ENCODE measurements around the gene NRG3.

NRG3 gene

DNA sequence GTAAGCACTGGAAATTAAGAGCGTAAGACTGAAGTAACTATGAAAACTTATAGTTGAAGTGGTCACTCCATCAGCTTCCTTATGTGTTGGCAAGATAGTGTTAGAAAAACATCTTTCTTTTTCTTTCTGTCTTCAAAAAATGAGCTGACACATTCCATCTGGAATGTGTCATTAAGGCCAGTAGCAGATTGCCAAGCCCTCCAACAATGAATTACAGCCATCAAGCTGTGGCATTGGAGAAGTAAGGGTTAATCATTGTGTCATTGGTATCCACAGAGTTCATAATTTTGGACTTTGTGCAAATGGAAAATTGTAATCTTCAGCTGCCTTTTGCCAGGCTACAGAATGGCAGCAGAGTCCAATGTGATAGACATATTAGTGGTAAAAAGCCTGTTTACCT, 926.3 kb downstream of the NRG3 start:
- DNase-seq (ENCODE audit: low read depth, low spot score), result no peak
- H3K4me3 ChIP-seq (ENCODE audit: low read length), result no peak overlapping the region

DNA sequence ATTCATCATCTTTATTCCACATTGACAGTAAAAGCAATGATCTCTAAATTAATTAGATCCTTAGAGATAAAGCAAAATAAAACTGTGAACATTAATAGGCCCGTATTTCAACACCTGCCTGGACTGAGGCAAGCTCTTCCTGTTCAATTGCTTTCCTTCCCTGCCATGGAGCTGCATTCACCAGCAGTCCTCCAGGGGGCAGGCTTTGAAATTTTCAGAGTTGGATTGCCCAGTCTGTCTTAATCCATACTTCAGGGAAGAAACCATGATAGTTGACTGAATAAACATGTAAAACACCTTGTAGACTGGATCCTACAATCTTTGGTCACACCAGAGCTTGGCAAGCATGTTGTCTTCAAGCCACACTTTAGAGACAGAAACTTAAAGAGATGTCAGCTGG, 936.6 kb downstream of the NRG3 start:
- H3K4me3 ChIP-seq (ENCODE audit: low read length), result no peak overlapping the region
- DNase-seq (ENCODE audit: low read depth, low spot score), result peak; percentile 21

DNA sequence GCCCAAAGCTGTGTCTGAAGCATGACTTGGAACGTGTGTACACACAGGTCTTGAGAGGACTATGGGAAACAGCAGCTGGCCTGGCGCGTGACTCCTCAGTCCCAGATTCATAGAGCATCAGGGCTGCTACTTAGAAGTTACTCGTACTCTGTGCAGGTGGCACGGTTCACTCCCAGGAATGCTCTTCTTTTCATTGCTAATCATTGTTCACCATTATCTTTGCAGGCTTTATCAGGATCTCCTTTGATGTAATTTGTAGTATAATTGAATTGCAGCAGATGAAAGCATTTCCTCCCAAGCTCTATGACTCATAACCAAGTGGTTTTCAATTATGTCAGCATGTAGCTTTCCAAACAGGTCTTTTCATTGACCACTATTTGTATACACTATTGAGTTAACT, 938.9 kb downstream of the NRG3 start:
- no peak for DNase-seq (ENCODE audit: low read depth, low spot score)
- no peak overlapping the region for H3K4me3 ChIP-seq (ENCODE audit: low read length)

GRCh38 chr10:82814635-82815034, 939.6 kb downstream of the NRG3 start:
- DNase-seq (ENCODE audit: low read depth, low spot score), result no peak
- no peak overlapping the region for H3K4me3 ChIP-seq (ENCODE audit: low read length)

DNA sequence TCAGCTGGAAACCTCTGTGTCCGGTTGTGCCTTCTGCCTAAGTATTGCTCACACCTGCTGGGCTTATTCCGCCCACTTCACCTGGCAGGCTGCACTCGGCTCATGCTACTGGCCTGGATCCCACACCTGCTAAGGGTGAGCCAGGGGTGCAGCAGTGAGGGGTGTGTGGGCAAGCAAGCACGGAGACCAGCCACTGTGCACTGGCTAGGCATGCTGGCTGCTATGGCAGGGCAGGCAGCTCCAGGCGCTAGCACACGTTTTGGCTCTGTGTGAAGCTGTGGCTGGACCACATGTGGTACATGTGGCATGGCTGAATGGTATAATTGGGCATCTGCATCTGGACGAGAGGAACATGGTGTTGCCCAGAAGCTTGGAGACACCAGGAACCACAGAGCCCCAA, 940.7 kb downstream of the NRG3 start:
- DNase-seq (ENCODE audit: low read depth, low spot score), result no peak
- H3K4me3 ChIP-seq (ENCODE audit: low read length), result no peak overlapping the region

GRCh38 chr10:82817676-82818422, 942.9 kb downstream of the NRG3 start:
- H3K4me3 ChIP-seq (ENCODE audit: low read length), result no peak overlapping the region
- DNase-seq (ENCODE audit: low read depth, low spot score), result no peak

DNA sequence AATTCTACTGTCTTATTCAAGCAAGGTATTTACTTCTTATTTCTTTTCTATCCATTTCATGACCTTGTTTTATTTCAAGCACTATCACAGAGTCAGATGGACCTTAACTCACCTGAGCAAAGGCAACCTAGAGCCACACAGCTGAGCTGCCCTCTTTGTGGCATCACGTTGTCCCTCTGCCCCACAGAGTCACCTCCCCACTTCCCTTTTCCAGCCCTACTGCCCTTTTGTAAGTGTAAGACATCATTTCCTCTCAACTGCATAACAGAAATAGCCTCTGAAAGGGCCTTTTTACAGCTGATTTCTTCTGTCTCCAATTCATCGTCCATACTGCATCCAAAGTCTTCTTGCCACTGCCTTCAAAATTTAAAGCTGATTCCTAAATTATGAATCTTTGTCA, 946.0 kb downstream of the NRG3 start:
- DNase-seq (ENCODE audit: low read depth, low spot score), result no peak
- H3K4me3 ChIP-seq (ENCODE audit: low read length), result no peak overlapping the region

- DNase-seq (ENCODE audit: low read depth, low spot score), result no peak
- H3K4me3 ChIP-seq (ENCODE audit: low read length), result no peak overlapping the region
Observed at GRCh38 chr10:82826132-82826531, 951.1 kb downstream of the NRG3 start.

GRCh38 chr10:82827901-82828300, 952.9 kb downstream of the NRG3 start:
- DNase-seq (ENCODE audit: low read depth, low spot score), result no peak

GRCh38 chr10:82847242-82847641, 972.2 kb downstream of the NRG3 start:
- H3K4me3 ChIP-seq (ENCODE audit: low read length), result no peak overlapping the region
- no peak for DNase-seq (ENCODE audit: low read depth, low spot score)

More at GRCh38 chr10:82827901-82828300, 952.9 kb downstream of the NRG3 start:
- no peak overlapping the region for H3K4me3 ChIP-seq (ENCODE audit: low read length)

DNA sequence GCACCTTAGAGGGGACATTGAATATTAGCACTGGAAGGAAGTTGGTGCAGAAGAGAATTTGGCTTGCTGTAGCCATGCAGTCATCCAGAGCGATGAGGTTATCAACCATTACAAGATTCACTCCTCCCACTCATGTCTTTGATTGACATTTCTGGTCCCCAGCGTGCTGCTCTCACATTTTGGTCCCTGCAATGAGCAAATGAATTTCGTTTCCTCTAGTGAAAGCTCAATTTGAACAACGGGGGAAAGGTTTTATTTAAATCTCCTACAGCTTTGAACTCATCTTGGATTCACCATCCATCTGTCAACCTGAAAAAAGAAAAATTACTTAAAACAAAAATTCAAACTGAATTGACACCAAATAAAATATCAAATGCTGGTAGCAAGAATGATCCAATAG, 975.2 kb downstream of the NRG3 start:
- H3K4me3 ChIP-seq (ENCODE audit: low read length), result no peak overlapping the region
- DNase-seq (ENCODE audit: low read depth, low spot score), result no peak

- no peak overlapping the region for H3K4me3 ChIP-seq (ENCODE audit: low read length)
- DNase-seq (ENCODE audit: low read depth, low spot score), result no peak
Observed at GRCh38 chr10:82856957-82857613, 982.1 kb downstream of the NRG3 start.

- no peak for DNase-seq (ENCODE audit: low read depth, low spot score)
- H3K4me3 ChIP-seq (ENCODE audit: low read length), result no peak overlapping the region
Observed at GRCh38 chr10:82861889-82862288, 986.9 kb downstream of the NRG3 start.

- no peak for DNase-seq (ENCODE audit: low read depth, low spot score)
Observed at GRCh38 chr10:82865366-82865765, 990.4 kb downstream of the NRG3 start.

DNA sequence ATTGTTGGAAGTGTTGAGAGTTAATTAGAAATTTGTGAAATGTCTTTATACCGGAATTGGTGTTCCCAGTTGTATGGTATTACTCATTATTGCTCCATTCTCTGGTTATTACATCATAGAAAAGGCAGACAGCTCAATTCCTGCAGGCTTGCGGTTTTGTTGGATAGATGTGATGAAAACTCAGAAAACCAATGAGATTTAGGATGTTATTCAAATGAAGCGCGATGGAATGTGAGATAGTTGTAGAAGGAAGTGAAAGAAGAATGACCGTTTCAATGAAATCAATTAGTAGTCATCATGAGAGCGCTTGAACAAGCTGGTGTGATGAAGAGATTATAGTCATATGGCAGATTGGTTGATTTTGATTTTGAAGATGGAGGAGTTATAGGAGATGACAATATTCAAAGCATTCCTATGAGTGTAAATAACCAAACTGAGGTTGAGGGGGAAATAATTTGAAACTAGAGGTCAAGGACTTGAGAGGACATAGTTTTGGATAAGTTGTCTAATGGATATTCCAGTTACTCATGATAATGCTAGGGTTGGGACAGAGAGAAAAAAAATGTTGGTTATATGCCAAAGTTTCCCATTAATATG, 991.5 kb downstream of the NRG3 start:
- H3K4me3 ChIP-seq (ENCODE audit: low read length), result no peak overlapping the region

More at GRCh38 chr10:82865366-82865765, 990.4 kb downstream of the NRG3 start:
- H3K4me3 ChIP-seq (ENCODE audit: low read length), result no peak overlapping the region

DNA sequence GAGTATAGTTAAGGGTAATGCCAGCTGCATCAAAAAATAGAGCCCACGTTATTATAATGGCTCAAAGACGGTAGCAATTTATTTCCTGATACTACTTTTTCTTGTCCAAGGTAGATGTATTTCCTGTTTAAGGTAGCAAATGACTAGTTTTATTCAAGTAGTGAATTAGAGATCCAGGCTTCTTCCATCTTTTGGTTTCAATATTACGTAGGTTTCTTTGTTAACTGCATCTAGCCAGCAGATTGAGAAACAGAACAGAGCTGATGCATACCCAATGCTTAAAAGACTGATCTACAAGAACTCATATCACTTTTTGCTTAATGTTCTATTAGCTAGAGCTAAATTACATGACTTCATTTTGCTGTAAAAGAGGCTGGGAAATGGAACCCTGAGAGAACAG, 992.1 kb downstream of the NRG3 start:
- H3K4me3 ChIP-seq (ENCODE audit: low read length), result no peak overlapping the region
- no peak for DNase-seq (ENCODE audit: low read depth, low spot score)

More for the DNA sequence above, 991.5 kb downstream of the NRG3 start:
- DNase-seq (ENCODE audit: low read depth, low spot score), result no peak

- DNase-seq (ENCODE audit: low read depth, low spot score), result no peak
- no peak overlapping the region for H3K4me3 ChIP-seq (ENCODE audit: low read length)
Observed at GRCh38 chr10:82874671-82875070, 999.7 kb downstream of the NRG3 start.

GRCh38 chr10:82880776-82881290, 1005.8 kb downstream of the NRG3 start:
- no peak overlapping the region for H3K4me3 ChIP-seq (ENCODE audit: low read length)
- no peak for DNase-seq (ENCODE audit: low read depth, low spot score)

DNA sequence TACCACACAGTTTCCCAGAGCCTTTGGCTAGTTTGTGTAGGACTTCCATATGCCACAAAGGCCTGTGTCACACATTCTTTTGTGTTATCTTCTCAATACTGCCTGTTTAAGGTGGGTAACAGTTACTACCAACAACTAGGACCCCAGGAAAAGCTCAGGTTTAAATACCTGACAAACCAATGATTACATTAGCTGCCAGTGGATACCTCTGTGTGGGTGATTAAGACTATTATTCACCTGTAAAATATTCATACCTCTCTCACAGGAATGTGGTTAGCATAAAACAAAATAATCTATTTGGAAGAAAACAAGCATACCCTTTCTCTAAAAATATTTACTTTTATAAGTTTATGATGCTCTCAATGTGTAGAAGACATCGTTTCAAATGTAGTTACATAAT, 1007.7 kb downstream of the NRG3 start:
- no peak for DNase-seq (ENCODE audit: low read depth, low spot score)
- no peak overlapping the region for H3K4me3 ChIP-seq (ENCODE audit: low read length)

DNA sequence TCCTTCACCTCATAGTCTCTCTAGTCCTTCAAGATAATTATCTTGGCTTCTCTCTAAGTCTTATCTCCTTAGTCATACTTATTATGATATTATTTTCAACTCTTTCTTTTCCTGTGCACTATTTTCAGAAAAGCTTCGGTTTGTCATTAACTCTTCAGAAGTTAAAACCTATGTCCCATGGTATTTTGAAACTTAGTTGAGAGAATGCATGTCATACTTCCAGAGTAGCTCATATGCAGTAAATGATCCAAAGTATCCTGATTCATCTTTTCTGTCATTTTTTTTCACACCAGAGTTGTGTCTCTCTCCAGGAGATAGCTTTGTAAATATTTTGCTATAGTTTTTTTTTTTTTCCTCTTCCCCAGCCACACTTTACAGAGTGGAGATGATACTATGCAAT, 1008.6 kb downstream of the NRG3 start:
- DNase-seq (ENCODE audit: low read depth, low spot score), result no peak
- no peak overlapping the region for H3K4me3 ChIP-seq (ENCODE audit: low read length)
